HPDE6-E6E7 (cell line): Measurements from ENCODE around the gene OXCT2.
"Not testable (repeated sequence)": the region's sequence is repeated elsewhere in the genome, so short reads cannot be mapped to it uniquely, and the experiment has no call there.

Experiments used
- DNase-seq: peaks from one replicate; pipeline ENCODE4 v3.0.0; 2011; ENCODE audit warnings: missing footprints; ENCODE audit errors: extremely low spot score

The OXCT2 gene

GRCh38 chr1:39787468-39787867, 16.3 kb upstream of the OXCT2 start:
- no peak for DNase-seq

- DNase-seq: not testable (repeated sequence)
Measured at GRCh38 chr1:39787108-39787375, 15.9 kb upstream of the OXCT2 start.

DNA sequence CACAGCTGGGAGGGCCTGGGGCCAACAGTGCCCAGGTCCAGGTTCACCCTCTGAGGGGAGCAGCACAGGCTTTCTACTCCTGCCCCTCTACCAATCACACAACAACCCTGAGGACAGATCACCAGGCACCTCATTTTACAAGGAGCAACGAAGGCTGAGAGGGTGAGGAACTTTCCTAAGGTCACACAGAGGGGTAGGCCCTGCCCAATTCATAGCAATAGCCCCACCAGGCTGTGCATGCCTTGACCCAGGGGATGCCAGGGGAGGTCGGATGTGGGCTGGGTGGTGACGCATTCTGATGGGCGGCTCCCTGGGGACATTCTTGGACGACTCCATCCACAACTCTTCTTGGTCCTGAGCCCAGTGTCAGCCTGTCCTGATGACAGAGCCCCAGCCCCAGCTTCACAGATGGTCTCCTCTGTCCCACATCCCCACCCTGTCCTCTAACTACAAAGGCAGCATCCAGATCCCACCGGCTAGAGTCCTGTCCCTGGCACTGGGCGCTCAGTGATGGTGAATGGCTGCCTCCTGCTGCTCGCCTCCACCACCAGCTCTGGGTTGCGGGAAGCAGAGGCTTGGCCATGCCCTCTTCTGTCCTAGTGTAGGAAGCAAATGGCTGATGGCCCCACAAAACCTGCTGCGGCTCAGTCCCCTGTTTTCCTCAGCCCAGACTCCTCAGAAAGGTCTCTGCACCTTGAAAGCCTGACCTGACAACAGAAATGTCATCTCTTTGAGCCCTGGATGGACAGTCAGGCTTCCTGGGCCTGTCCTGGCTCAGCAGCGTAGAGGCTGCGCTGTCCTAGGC, 15.4 kb upstream of the OXCT2 start:
- DNase-seq: not testable (repeated sequence)

DNA sequence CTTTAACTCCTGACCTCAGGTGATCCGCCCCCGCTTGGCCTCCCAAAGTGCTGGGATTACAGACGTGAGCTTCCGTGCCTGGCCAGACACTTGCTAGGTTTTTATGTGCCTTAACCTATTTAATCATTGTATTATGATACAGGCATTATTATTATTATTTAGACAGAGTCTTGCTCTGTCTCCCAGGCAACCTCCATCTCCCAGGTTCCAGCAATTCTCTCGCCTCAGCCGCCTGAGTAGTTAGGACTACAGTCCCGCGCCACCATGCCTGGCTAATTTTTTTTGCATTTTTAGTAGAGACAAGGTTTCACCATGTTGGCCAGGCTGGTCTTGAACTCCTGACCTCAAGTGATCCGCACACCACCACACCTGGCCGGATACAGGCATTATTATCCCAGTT, 11.5 kb upstream of the OXCT2 start:
- DNase-seq: not testable (repeated sequence)

DNA sequence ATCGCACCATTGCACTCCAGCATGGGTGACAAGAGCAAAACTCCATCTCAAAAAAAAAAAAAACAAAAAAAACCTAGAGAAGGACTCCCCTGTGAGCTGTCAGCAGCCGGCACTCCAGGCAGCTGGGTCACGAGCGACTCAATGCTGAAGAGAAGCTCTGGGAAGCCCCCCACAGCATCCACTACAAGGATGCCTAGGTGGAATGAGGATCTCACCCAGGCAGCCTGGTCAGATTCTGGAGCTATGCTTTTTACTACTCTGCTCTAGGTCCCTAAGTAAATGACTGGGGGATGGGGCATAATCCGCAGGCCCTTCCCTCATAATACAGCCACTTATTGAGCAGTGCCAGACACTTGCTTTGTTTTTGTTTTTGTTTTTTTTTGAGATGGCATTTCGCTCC, 11.0 kb upstream of the OXCT2 start:
- no peak for DNase-seq

DNA sequence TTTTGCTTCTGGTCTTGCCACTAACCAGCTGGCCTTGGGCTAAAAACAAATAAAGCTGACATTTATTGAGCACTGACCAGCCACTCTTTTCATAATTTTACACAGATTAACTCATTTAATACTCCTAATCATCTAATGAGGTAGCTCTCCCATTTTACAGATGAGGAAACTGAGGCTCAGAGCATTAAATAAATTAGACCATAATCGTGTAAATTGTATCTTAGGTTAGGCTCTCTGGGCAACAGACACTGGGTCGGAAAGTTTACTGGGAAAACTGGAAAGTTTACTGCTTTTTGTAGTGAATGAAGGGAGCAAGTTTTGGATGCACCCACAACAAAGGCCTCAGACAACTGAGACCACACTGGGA, 10.2 kb upstream of the OXCT2 start:
- DNase-seq: no peak

DNA sequence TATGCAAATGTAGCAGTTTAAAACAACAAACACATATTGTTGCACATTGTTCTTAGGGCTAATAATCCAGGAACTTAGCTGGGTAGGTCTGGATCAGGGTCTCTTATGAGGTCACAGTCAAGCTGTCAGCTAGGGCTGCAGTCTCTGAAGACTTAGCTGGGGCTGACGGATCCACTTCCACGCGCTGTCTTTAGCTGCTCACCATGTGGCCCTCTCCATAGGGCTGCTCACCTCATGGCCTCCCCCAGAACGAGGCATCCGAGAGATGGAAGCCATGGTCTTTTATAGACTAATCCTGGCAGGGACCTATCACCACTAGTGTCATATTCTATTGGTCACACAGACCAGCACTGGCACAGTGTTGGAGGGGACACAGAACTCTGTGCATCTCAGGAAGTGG, 8.7 kb upstream of the OXCT2 start:
- no peak for DNase-seq

GRCh38 chr1:39779137-39779536, 8.0 kb upstream of the OXCT2 start:
- DNase-seq: no peak

DNA sequence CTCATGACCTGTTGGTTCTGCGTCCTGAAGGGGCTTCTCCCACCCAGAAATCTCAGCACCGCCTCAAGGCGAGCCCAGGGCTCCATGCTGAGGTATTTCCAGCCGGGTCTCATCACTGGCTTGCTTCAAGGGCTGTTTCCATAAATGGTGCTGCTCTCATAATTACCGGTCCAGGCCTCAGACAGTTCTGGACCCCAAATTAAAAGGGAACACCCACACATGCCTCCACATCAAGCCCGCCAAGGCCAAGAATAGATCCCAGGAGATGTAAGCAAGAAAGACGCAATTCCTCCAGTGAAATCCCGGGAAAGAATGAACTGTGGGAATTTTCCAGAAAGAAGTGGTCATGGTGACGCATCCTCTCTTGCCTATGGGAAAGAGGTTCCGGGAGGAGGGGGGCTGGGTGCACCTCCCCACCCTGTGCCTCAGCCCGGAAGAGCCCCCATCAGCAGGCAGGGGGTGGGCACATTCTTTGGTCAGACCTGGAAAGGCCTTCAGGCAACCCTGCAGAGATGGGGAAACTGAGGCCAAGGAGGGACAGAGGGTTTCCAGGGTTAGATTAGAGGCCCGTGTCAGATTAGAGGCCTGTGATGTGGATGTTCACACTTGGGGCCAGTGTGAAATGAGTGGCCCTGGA, 7.4 kb upstream of the OXCT2 start:
- not testable (repeated sequence) for DNase-seq

DNA sequence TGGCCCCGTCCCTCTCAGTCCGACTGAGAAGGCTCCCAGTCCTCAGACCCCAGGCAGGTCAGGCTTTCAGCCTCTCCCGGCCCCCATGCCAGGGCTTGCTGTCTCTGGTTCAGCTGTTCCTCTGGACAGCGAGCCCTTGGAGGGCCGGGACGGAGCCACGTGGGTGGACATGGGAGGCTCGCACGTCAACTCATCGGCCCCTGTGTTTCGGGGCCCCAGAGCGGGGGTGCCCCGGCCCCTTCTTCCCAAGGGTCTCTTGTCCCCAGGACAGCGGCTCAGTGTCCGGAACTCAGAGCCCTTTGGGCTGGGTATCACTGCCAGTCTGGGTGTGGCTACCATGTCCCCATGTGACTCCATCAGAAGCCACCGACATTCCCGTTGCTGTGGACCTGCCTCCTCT, 6.7 kb upstream of the OXCT2 start:
- not testable (repeated sequence) for DNase-seq

- DNase-seq: no peak
Measured at GRCh38 chr1:39777306-39777705, 6.2 kb upstream of the OXCT2 start.

DNA sequence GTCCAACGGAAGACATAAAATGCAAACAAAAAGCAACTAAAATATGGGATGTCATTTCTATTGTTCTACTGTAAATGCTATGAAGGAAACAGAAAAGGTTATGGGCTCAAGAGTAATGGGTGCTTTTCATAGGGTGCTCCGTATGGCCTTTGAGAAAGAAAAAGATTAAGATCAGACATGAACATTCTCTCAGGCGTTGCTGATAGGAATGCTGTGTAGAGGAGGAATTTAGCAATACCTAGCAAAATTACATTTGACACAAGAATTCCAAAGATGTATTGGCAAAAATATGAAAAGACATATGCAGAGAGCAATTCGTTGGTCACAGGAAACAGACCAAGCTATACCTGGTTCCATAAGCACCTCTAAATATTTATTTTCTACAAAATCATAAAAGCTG, 5.7 kb upstream of the OXCT2 start:
- DNase-seq: no peak

GRCh38 chr1:39776400-39776713, 5.2 kb upstream of the OXCT2 start:
- no peak for DNase-seq

DNA sequence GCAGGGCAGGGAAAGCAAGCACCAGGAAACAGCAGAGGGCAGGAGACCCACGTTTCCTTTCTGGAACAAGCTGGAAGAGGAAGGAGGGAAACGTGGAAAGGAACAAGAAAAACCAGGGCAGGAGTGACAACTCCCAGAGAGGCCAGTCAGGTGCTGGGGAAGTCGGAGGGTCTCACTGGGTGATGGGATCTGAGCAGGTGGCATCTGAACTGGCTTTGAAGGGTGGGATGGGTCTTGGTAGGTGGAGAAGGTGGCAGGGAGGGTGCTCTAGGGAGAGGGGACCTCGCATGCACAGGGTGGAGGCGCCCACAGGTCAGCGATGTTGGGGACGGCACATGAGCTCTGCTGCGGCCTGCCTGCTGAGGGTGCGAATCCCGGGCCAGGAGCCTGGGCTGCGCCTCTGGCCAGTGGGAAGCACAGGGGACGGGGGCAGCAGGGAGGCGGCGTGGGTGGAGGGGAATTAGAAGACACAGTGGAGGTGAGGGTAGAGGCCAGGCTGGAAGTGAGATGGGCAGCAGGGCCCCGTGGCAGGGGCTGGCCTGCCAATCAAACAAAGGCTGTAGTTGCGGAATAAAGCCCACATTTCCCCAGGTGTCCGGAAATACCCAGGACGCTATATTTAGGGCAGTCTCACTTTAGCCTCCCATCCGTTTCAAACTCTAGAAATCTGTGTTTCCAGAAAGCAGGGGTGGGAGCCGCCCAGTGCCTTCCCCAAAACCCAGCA, 4.7 kb upstream of the OXCT2 start:
- DNase-seq: not testable (repeated sequence)

DNA sequence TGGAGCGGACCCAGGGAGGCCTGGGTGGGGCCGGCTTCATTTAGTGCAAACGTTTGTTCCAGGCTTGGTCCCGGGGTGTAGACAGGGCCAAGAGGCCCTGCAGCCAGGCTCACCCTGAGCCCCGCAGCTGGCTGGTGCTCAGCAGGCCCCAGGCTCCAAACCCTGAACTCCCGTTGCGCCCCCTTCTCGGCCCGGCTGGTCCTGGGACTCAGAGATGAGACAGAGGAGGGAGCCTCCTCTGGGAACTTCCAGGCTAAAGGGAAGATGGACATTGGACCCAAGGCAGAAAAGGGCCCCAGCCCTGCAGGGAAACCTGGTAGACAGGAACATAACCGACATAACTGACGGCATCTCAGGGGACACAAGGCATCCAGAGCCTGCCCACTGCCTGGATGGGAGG, 4.0 kb upstream of the OXCT2 start:
- DNase-seq: not testable (repeated sequence)

GRCh38 chr1:39773369-39773979, 2.3 kb upstream of the OXCT2 start:
- DNase-seq: not testable (repeated sequence)

- not testable (repeated sequence) for DNase-seq
Measured at GRCh38 chr1:39770100-39771021, 787 bp downstream of the OXCT2 start.

DNA sequence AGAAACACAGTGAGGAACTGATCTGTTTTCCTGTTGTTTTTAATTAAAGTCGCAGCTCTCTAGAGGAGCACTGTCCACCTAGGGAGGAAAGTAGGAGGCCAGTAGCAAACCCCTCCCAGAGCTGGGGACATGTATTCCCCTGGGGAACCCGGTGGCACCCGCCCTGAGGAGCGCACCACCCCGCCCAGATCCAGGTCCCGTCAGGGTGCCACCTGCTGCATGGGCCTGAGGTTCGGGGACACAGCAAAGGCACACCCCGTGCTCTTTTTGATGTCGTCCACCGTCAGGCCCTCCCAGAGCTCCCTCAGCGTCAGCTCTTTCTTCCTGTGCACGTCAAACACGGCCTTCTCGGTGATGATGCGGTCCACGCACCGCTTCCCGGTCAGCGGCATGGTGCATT, 1.6 kb downstream of the OXCT2 start:
- DNase-seq: not testable (repeated sequence)

DNA sequence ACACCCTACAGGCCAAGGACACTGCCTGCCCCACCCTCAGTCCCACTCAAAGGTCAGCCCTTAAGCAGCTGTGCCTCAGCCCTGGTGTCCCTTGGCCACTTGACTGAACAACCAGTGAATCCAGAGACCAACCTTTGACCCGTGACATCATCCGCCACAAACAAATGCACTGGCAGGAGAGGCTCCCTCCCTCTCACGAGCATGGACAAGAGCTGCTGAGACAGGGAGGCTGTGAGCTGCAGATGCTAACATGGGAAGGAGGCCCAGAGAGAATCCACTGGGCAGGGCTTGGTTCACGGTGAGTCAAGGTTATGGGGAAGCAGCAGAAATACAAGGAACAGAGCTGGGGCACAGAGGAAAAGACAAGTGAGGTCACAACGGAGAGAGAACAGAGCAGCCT, 4.7 kb downstream of the OXCT2 start:
- DNase-seq: not testable (repeated sequence)

DNA sequence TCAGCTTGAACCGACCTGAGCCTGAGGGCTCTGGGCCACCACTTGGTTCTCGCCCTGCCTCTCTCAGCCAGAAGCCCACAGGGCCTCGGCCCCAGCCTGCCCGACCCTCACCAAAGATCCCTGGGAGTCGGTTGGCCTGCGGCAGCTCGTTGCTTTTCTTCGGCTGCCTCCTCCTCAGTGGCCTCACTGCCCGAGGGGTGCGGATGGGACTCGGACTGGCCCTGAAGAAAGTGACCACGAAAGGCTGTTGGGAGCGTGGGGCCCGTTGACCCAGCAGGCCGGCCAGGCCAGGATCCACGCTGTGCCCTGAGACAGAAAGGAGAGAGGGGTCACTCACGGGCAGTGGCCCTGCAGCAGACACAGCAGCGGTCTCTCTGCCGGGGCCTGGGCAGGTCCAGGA, 6.6 kb downstream of the OXCT2 start:
- DNase-seq: not testable (repeated sequence)

DNA sequence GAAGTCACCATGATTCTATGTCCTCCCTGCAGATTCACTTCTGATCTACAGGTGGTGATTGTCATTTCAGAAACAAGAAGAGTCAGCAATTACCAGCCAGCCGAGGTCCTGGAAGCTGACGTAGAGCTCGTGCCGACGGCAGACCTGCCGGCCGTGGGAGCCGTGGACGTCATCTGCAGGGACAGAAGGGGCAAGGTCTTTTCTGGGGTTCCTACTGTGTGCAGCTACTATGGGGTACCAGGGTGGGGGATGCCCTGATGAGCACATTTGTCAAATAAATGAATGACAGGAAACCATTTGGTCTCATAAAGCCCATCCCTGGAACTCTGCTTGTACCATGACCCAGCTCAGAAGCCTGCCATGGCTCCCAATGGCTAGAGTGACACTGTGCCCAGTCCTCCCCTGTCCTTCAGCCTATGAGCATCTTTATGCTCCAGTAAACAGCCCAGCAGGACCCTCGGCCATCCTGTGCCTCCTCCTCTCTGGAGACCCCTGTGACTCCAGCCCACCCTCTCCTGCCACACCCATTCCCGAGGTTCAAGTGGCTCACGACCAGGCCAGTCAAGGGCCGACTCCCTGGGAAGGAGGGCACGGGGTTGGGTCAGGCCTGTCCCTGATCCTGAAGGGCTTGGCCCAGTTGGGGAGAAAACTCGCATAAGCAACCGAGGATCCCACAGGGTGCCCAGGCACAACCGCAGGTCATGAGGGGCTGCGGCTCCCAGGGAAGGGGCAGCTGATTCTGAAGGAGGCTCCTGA, 7.4 kb downstream of the OXCT2 start:
- not testable (repeated sequence) for DNase-seq
